Ascending aorta (tissue), 2 donors: ENCODE measurements around the gene CD38. TPM values are rescaled to one million over a fixed set of nuclear protein-coding genes. Genes with fewer than 3 reads are reported as not detected.

ENCODE experiments used
- DNase-seq, 2 donors: peaks; one replicate each; pipeline ENCODE4 v3.0.0-alpha.2; 2019; ENCODE audit warnings: low spot score in 2 of 2
- H3K27ac ChIP-seq, 2 donors: fragments of 200-600 bp; sonication (generic); one replicate each; pipeline ENCODE4 v1.5.1; 2016 to 2017; ENCODE audit warnings: mild to moderate bottlenecking in 1 of 2
- H3K27me3 ChIP-seq: fragments of 200-600 bp; sonication (generic); one replicate; pipeline ENCODE4 v1.5.1; 2017
- H3K36me3 ChIP-seq, 2 donors: fragments of 200-600 bp; sonication (generic); one replicate each; pipeline ENCODE4 v1.5.1; 2016
- H3K4me1 ChIP-seq, 2 donors: fragments of 200-600 bp; sonication (generic); one replicate each; pipeline ENCODE4 v1.5.1; 2016 to 2017; ENCODE audit warnings: mild to moderate bottlenecking in 1 of 2
- H3K4me3 ChIP-seq, 2 donors: fragments of 200-600 bp; sonication (generic); one replicate each; pipeline ENCODE4 v1.5.1; 2016 to 2017; ENCODE audit warnings: mild to moderate bottlenecking in 1 of 2
- H3K9me3 ChIP-seq, 2 donors: fragments of 200-600 bp; sonication (generic); one replicate each; pipeline ENCODE4 v1.5.1; 2016
- intact Hi-C: fragments of 100-400 bp; cut with DNase I; formaldehyde crosslinking; loops from one replicate; pipeline ENCODE4 v1.15.1; 2023
- total RNA-seq: library from RNA; depleted of rRNA; stranded (reverse); fragments of >200 nt; gene quantifications from one replicate; pipeline ENCODE4 v1.1.0, GENCODE V29; 2016
- TF ChIP-seq, protein P1 (sequence below), 3 experiments: fragments of 200-600 bp in 2 of 3; fragments of 450-650 bp in 1 of 3; sonication (generic) in 2 of 3; IDR thresholded peaks; one replicate each; pipeline ENCODE4 v1.5.1; 2016 to 2019; ENCODE audit warnings: antibody characterized with exemption in 3 of 3, mild to moderate bottlenecking in 1 of 3, moderate library complexity in 1 of 3

CD38 gene
- total RNA-seq, 1 donor from 2014 or later, result 1.4 TPM

DNA sequence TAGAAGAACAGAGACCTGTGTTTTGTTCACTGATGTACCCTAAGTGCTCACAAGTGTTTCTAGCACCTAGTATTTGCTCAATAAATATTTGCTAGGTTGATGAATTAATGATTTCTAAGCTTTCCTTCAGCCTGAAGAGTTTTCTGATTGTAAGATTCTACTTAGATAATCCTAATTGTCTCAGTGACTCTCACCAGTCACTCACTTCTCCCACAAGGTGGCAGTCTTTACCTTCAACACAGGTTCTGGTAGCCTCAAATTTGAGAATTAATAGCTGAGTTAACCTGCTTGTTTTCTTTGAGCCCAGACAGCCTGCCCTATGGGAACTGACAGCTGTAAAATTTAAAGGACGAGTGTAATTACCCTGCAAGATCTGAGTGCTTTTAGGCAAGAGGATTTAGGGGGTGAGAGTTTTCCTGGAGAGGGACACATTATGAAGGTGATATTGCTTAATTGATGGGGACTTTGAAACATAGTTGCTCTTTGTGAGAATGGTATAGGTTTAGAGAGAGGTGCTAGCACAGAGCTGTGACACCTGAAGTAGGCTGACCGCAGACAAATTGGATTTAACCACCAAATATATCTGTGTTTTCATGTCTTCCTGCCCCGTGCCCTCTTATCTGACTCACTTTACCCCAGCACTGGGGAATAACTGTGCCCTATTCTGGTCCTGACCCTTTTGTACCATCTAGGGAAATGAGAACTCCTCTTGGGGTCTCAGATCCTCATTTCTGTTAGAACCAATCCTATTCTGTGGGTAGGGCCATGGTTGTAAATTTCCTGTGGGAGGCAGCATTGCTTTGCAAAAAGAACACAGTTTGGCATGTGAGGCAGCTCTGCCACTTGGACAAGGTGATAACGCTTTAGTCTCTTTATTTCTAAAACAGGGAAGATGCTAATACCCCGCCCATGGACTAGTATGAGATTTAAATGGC lies 27.7 kb downstream of the CD38 start:
- H3K36me3 ChIP-seq, result no peaks in the 10 kb centered on the region
- no peaks in the 10 kb centered on the region for H3K4me1 ChIP-seq
- intact Hi-C loops, result loop anchor here (1.0 to 10.0 kb wide), 4 partner anchors 76 to 331 kb away; no protein-coding TSS in a partner anchor
- H3K27ac ChIP-seq, result no peak overlapping the region
- H3K9me3 ChIP-seq, result no peaks in the 10 kb centered on the region
- no peak for DNase-seq
- H3K27me3 ChIP-seq, result no peaks in the 10 kb centered on the region
- H3K4me3 ChIP-seq, result no peak overlapping the region
- TF ChIP-seq, protein P1, sequence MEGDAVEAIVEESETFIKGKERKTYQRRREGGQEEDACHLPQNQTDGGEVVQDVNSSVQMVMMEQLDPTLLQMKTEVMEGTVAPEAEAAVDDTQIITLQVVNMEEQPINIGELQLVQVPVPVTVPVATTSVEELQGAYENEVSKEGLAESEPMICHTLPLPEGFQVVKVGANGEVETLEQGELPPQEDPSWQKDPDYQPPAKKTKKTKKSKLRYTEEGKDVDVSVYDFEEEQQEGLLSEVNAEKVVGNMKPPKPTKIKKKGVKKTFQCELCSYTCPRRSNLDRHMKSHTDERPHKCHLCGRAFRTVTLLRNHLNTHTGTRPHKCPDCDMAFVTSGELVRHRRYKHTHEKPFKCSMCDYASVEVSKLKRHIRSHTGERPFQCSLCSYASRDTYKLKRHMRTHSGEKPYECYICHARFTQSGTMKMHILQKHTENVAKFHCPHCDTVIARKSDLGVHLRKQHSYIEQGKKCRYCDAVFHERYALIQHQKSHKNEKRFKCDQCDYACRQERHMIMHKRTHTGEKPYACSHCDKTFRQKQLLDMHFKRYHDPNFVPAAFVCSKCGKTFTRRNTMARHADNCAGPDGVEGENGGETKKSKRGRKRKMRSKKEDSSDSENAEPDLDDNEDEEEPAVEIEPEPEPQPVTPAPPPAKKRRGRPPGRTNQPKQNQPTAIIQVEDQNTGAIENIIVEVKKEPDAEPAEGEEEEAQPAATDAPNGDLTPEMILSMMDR (IDR thresholded peaks at IDR 0.05), result peak in 2 of 3 experiments; percentile 60 to 76

DNA sequence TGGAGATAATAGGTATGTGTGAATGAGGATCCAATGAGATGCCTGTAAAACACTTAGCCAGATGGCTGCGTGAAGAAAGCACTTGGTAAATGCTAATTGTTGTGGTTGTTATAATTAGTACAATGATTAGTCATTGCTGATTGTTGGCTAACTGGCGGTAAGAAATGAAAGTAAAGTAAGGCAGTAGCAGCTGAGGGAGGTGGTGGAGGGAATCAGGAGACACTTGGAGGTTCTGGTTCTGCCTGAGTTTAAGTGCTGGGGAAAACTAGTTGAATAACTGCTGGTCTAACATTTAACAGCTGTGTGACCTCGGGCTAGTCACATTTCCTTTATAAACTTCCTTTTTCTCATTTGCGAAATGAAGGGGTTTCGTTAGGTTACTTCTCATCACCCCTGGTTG lies 30.9 kb downstream of the CD38 start:
- intact Hi-C loops, result loop anchor here (5.0 to 10.0 kb wide), 2 partner anchors 73 to 334 kb away; no protein-coding TSS in a partner anchor
- Histone ChIP-seq H3K4me3 (no peak overlapping the region), H3K36me3 (no peaks in the 10 kb centered on the region), H3K4me1 (no peaks in the 10 kb centered on the region), H3K9me3 (no peaks in the 10 kb centered on the region), H3K27me3 (no peaks in the 10 kb centered on the region), H3K27ac (no peak overlapping the region)
- TF ChIP-seq, protein P1 (IDR thresholded peaks at IDR 0.05), result no peak
- DNase-seq, result no peak

DNA sequence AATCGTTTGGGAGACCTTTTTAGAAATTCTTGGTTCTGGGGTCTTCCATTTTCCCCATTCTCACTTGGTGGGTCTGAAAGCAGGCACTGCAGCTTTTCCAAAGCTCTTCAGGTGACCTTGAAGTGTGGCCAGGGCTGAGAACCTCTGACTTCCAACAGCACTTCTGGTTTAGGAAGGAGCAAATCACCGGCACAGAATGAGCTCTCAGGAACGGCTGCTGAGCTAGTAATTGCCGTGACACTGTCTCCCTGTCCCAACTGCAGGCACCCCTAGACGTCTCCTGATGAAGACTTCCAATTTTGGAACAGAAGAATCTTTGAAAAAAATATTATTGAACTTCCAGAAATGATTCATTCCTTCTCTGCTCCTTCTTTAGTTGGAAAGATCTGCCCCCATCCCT lies 31.3 kb downstream of the CD38 start:
- Histone ChIP-seq H3K36me3 (no peaks in the 10 kb centered on the region), H3K27ac (no peak overlapping the region), H3K27me3 (no peaks in the 10 kb centered on the region), H3K4me3 (no peak overlapping the region), H3K9me3 (no peaks in the 10 kb centered on the region), H3K4me1 (no peaks in the 10 kb centered on the region)
- TF ChIP-seq, protein P1 (IDR thresholded peaks at IDR 0.05), result no peak
- intact Hi-C loops, result loop anchor here (5.0 to 10.0 kb wide), 2 partner anchors 73 to 335 kb away; no protein-coding TSS in a partner anchor
- DNase-seq, result no peak

DNA sequence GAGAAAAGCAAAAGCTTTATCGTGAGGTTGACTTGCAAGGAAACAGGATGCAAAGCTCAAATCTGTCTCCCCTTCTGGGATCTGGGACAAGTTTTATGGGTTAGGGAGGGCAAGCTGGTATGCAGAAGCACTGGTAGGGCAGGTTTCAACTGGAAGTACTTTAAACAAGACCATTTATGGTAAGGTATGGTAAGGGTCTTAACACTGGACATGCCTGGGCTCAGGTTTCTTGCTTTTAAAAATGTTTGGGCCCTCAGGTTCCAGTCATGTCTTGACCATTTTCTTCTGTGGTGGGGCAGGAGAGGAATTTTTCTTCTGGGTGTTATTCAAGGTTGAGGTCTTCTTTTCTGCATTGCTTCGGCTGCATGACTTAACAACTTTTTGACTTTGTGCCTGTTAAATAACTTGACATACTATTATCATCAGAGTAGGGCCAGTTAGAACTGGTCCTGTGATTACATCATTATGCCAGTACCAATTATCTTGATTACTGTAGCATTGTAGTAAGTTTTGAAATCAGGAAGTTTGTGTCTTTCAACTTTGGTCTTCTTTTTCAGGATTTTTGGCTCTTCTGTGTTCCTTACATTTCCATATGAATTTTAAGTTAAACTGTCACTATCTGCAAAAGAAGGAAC lies 33.7 kb downstream of the CD38 start:
- Histone ChIP-seq H3K9me3 (no peaks in the 10 kb centered on the region), H3K27me3 (no peaks in the 10 kb centered on the region), H3K27ac (no peak overlapping the region), H3K4me3 (no peak overlapping the region), H3K4me1 (no peaks in the 10 kb centered on the region), H3K36me3 (no peaks in the 10 kb centered on the region)
- TF ChIP-seq, protein P1 (IDR thresholded peaks at IDR 0.05), result no peak
- intact Hi-C loops, result no loop called here
- DNase-seq, result no peak

DNA sequence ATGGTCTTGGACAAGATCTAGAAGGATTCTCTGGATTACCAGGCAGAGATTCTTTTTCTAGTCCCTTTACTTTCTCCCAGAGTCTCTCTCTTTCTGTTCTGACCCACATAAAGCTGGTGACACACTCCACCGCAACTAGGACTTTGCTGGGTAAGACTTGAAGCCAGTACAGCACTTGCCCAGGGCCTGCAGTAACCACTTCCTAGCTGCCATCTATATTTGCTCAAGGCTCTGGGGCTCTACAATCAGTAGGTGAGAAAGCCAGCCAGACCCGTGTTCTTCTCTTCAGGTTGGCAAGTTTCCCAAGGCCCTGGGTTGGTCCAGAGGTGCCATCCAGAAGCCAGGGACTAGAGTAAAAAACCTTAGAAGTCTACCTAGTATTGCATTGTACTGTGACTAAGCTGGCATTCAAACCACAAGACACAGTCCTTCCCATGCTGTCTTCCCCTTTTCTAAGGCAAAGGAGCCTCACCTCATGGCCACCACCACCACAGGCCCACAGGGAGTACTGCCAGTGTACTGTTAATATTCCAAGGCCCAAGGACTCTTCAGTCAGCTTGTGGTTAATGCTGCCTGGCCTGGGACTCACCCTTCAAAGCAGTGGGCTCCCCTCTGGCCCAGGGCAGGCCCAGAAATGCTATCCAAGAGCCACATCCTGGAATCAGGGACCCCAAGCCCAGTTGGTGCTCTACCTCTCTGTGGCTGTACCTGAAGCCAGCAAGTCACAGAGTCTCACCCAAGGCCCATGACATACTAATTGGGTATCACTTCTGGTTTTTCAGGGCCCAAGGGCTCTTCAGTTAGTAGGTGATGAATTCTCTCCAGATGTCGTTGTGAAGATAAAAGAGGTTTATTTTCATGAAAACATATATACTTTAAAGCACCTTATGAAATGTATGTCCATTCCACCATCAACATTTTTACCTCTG lies 54.7 kb downstream of the CD38 start:
- Histone ChIP-seq H3K4me3 (no peak overlapping the region), H3K27ac (no peak overlapping the region), H3K27me3 (no peaks in the 10 kb centered on the region), H3K36me3 (no peaks in the 10 kb centered on the region), H3K9me3 (peaks cover 0 to 7% of the 10 kb centered on the region in 2 donors), H3K4me1 (no peaks in the 10 kb centered on the region)
- TF ChIP-seq, protein P1 (IDR thresholded peaks at IDR 0.05), result no peak
- DNase-seq, result peak in 1 of 2 donors; percentile 55
- intact Hi-C loops, result no loop called here
